Skeletal muscle tissue (tissue), 4 donors: ENCODE data around the gene PTP4A1. TPM values are rescaled to one million over a fixed set of nuclear protein-coding genes. Genes with fewer than 3 reads are reported as not detected.

ENCODE experiments used
- H3K27ac ChIP-seq: one replicate; pipeline ENCODE4 v1.7.0; 2013; ENCODE audit warnings: mild to moderate bottlenecking, low read depth, low read length, inconsistent platforms
- H3K27me3 ChIP-seq, 3 donors: one replicate each; pipeline ENCODE4 v1.7.0; 2013; ENCODE audit warnings: low read length in 3 of 3; ENCODE audit not compliant: control insufficient read depth in 3 of 3, insufficient read depth in 3 of 3
- H3K36me3 ChIP-seq, 3 donors: one replicate each; pipeline ENCODE4 v1.7.0; 2013; ENCODE audit warnings: low read length in 3 of 3; ENCODE audit not compliant: control insufficient read depth in 3 of 3, insufficient read depth in 3 of 3
- H3K4me1 ChIP-seq, 3 donors: one replicate each; pipeline ENCODE4 v1.7.0; 2013; ENCODE audit warnings: low read length in 3 of 3, mild to moderate bottlenecking in 3 of 3; ENCODE audit not compliant: control insufficient read depth in 3 of 3, insufficient read depth in 3 of 3
- H3K4me3 ChIP-seq, 3 donors: one replicate each; pipeline ENCODE4 v1.7.0; 2013; ENCODE audit warnings: low read length in 3 of 3
- H3K9ac ChIP-seq, 3 donors: one replicate each; pipeline ENCODE4 v1.7.0; 2013; ENCODE audit warnings: low read length in 3 of 3, mild to moderate bottlenecking in 3 of 3, moderate library complexity in 2 of 3, low read depth in 1 of 3
- H3K9me3 ChIP-seq, 3 donors: one replicate each; pipeline ENCODE4 v1.7.0; 2013; ENCODE audit warnings: low read length in 3 of 3; ENCODE audit not compliant: control insufficient read depth in 3 of 3
- total RNA-seq: library from RNA; depleted of rRNA; stranded (reverse); fragments of >200 nt; gene quantifications from one replicate; pipeline ENCODE4 v1.2.3, GENCODE V29; 2014
- donor health status: Osteomylitis.

The PTP4A1 gene
- total RNA-seq, 1 donor from 2014 or later, result 28.7 TPM

DNA sequence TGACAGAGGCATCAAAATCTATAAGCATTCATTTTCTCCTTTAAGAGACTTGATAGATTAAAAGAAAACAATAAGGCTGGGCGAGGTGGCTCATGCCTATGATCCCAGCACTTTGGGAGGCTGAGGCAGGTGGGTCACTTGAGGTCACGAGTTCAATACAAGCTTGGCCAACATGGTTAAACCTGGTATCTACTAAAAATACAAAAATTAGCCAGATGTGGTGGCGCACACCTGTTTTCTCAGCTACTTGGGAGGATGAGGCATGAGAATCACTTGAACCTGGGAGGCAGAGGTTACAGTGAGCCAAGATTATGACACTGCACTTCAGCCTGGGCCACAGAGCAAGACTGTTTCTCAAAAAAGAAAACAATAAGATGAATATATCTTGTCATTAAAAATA lies 39.3 kb upstream of the PTP4A1 start:
- no peak overlapping the region for H3K4me3 ChIP-seq
- no peaks in the 10 kb centered on the region for H3K36me3 ChIP-seq
- H3K9me3 ChIP-seq, result no peaks in the 10 kb centered on the region
- H3K27ac ChIP-seq, result no peak overlapping the region
- H3K27me3 ChIP-seq, result no peaks in the 10 kb centered on the region
- H3K4me1 ChIP-seq, result peaks cover 0 to 8% (median 7%) of the 10 kb centered on the region in 3 donors
- H3K9ac ChIP-seq, result no peak overlapping the region

DNA sequence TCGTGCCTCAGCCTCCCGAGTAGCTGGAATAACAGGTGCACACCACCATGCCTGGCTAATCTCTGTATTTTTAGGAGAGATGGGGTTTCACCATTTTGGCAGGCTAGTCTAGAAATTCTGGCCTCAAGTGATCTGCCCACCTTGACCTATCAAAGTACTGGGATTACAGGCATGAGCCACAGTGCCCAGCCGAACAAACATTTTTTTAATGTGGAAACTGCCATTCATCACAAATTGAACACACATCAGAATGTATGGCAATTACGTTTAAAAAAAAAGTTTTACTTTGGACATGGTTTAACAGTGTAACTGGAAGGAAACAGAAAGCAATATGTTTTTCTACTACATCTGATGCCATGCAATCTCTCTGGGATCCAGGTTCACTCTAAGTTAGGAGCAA lies 38.3 kb upstream of the PTP4A1 start:
- Histone ChIP-seq H3K9me3 (no peaks in the 10 kb centered on the region), H3K27ac (no peak overlapping the region), H3K4me3 (no peak overlapping the region), H3K36me3 (no peaks in the 10 kb centered on the region), H3K9ac (no peak overlapping the region), H3K4me1 (peaks cover 0 to 7% (median 3%) of the 10 kb centered on the region in 3 donors), H3K27me3 (no peaks in the 10 kb centered on the region)

DNA sequence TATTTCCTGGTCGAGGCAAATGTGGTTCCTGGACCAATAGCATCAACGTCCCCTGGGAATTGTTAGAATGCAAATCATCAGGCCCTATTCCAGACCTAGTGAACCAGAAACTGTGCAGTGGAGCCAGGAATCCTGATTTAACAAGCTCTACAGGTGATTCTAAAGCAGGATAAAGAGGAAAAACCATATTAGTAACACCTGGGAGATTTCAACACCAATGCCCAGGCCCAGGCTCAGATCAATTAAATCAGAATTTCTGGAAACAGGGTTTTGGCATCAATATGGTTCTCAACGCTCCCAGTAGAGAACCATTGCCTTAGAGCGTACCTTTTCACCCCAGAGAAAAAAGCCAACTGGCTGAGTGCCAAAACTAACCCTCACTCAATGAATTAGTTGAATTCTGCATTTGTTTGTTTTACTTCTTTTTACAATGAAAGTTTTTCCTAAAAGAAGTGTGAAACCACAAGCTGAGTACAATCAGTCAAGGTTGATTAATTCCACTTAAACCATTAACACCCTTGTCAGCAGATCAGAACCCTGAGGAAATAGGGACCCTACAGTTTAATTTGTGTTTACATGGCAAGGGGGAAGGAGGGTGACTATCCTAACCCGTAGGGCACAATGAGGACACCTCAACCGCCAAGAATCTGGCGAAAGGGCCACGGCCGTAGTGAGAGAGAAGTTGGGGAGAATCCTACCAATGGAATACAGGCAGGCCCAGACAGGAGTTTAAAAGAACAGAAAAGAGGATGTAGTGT lies 34.9 kb upstream of the PTP4A1 start:
- H3K4me3 ChIP-seq, result no peak overlapping the region

DNA sequence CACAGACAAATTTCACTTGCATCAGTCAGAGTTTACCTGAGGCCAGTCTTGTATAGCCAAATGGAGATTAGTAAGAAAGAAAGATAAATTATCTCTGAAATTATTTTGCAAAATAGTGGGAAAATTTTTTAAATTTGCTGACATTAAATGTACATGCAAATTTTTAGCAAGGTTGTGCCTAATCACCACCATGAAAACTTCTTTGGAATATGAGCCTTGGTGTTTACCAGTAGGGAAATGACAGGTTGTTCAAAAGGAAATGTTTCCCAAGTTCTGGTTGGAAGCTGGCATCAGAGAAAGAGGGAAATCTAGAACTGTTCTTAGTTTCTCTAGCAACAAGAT lies 34.4 kb upstream of the PTP4A1 start:
- Histone ChIP-seq H3K36me3 (no peaks in the 10 kb centered on the region), H3K9ac (no peak overlapping the region), H3K27ac (no peak overlapping the region), H3K27me3 (no peaks in the 10 kb centered on the region), H3K4me1 (peaks cover 0 to 3% (median 0%) of the 10 kb centered on the region in 3 donors), H3K9me3 (no peaks in the 10 kb centered on the region), H3K4me3 (no peak overlapping the region)

More for the DNA sequence above, 34.9 kb upstream of the PTP4A1 start:
- H3K36me3 ChIP-seq, result no peaks in the 10 kb centered on the region
- no peak overlapping the region for H3K27ac ChIP-seq
- H3K9ac ChIP-seq, result no peak overlapping the region
- H3K9me3 ChIP-seq, result no peaks in the 10 kb centered on the region
- H3K27me3 ChIP-seq, result no peaks in the 10 kb centered on the region
- H3K4me1 ChIP-seq, result peaks cover 0 to 3% (median 0%) of the 10 kb centered on the region in 3 donors

DNA sequence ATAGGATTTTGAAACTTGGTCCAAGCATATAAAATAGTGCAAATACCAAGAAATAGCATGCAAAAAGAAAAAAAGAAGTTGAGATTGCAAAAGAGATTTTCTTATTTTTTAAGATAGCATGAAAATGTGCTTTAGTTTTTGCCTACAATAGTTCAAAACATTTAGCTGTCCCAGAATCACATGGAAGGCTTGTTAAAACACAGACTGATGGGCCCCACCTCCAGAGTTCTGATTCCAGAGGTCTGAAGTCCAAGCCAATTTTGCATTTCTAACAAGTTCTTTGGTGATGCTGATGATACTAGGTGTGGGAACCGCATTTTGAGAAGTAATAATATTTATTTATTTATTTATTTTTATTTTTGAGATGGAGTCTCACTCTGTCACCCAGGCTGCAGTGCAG lies 33.7 kb upstream of the PTP4A1 start:
- H3K4me3 ChIP-seq, result no peak overlapping the region
- no peaks in the 10 kb centered on the region for H3K36me3 ChIP-seq
- no peak overlapping the region for H3K27ac ChIP-seq
- H3K27me3 ChIP-seq, result no peaks in the 10 kb centered on the region
- H3K4me1 ChIP-seq, result peaks cover 0 to 3% (median 0%) of the 10 kb centered on the region in 3 donors
- H3K9ac ChIP-seq, result no peak overlapping the region
- no peaks in the 10 kb centered on the region for H3K9me3 ChIP-seq

DNA sequence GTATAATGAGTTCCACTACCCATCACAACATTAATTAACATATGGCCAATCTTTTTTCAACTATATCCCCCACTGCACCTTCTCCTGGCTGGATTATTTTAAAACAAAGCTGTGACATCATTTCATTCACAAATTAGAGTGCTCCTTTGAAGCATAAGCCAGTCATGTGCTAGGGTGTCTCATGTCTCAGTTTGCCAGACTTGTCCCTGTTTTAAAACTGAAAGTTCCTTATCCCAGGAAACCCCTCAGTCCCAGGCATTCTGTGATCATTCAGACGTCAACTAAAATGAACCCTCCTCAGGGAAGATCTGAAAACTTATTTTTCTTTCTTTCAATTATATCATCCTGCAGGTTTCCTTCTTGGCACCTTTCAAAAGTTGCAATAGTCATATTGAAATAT lies 29.3 kb upstream of the PTP4A1 start:
- Histone ChIP-seq H3K4me3 (no peak overlapping the region), H3K27ac (no peak overlapping the region), H3K9me3 (no peaks in the 10 kb centered on the region), H3K9ac (no peak overlapping the region), H3K36me3 (no peaks in the 10 kb centered on the region), H3K4me1 (no peaks in the 10 kb centered on the region), H3K27me3 (no peaks in the 10 kb centered on the region)

DNA sequence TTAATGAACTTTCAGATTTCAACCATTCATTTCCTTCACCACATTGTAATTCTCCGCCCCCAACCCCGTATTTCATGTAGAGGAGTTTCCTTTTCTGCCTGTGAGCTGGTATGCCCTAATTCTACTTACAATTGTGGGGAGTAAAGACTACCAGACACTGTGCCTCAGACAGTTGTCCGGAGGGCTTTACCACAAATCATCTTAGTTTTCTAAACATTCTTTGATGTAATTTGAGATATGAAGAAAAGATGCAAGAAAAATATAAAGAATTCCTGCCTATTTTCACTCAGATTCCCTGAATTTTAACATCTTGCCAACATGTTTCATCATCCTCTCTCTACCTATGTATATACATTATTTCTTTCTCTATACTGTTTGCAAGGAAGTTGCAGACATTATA lies 28.3 kb upstream of the PTP4A1 start:
- Histone ChIP-seq H3K4me1 (no peaks in the 10 kb centered on the region), H3K9ac (no peak overlapping the region), H3K9me3 (no peaks in the 10 kb centered on the region), H3K4me3 (no peak overlapping the region), H3K36me3 (no peaks in the 10 kb centered on the region), H3K27ac (no peak overlapping the region), H3K27me3 (no peaks in the 10 kb centered on the region)

DNA sequence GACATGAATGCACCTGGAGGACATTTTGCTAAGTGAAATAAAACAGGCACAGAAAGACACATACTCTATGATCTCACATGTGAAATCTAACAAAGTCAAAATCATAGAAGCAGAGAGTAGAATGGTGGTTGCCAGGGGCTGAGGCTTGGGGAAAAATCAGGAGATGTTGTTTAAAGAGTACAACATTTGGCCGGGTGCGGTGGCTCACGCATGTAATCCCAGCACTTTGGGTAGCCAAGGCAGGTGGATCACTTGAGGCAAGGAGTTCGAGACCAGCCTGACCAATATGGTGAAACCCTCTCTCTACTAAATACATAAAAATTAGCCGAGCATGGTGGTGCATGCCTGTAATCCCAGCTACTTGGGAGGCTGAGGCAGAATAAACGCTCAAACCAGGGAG lies 26.0 kb upstream of the PTP4A1 start:
- Histone ChIP-seq H3K9me3 (no peaks in the 10 kb centered on the region), H3K9ac (no peak overlapping the region), H3K27me3 (no peaks in the 10 kb centered on the region), H3K4me3 (no peak overlapping the region), H3K4me1 (no peaks in the 10 kb centered on the region), H3K27ac (no peak overlapping the region), H3K36me3 (no peaks in the 10 kb centered on the region)

DNA sequence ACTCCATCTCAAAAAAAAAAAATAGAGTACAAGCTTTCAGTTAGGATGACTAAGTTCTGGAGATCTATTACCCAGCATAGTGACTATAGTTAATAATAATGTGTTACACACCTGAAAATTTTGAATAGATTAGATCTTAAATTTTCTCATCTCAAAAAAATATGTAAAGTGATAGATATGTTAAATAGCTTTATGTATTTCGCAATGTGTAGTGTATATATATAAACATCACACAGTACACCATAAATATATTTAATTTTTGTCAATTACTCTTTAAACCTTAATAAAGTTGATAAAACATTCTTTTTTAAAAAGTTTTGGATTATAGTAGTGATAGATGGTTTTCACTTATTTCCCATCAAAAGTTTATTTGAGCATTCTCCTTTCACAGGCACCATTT lies 25.6 kb upstream of the PTP4A1 start:
- Histone ChIP-seq H3K27ac (no peak overlapping the region), H3K4me1 (no peaks in the 10 kb centered on the region), H3K4me3 (no peak overlapping the region), H3K36me3 (no peaks in the 10 kb centered on the region), H3K9me3 (no peaks in the 10 kb centered on the region), H3K27me3 (no peaks in the 10 kb centered on the region), H3K9ac (no peak overlapping the region)

DNA sequence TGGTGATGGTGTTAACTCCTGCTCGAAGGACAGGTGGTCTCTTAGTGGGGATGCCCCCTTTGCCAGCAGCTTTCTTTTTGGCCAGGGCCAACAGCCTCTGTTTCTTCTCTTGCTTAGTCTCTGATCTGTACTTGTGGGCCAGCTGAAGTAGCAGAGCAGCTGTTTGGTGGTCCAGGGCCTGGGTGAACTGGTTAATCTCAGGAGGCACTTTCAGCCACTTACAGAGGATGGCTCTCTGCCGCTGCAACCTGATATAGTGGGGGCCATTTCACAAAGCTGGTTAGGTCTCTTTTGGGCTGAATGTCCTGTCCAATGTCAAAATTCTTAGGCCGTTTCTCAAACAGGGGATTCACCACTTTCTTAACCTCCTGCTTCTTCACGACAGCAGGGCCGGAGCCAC lies 23.2 kb upstream of the PTP4A1 start:
- H3K27ac ChIP-seq, result no peak overlapping the region
- no peaks in the 10 kb centered on the region for H3K36me3 ChIP-seq
- no peak overlapping the region for H3K9ac ChIP-seq
- no peaks in the 10 kb centered on the region for H3K9me3 ChIP-seq
- no peak overlapping the region for H3K4me3 ChIP-seq
- H3K27me3 ChIP-seq, result no peaks in the 10 kb centered on the region
- peaks cover 0 to under 1% (median 0%) of the 10 kb centered on the region in 3 donors for H3K4me1 ChIP-seq
